ENCODE measurements around the gene PIMREG.

PIMREG gene

DNA sequence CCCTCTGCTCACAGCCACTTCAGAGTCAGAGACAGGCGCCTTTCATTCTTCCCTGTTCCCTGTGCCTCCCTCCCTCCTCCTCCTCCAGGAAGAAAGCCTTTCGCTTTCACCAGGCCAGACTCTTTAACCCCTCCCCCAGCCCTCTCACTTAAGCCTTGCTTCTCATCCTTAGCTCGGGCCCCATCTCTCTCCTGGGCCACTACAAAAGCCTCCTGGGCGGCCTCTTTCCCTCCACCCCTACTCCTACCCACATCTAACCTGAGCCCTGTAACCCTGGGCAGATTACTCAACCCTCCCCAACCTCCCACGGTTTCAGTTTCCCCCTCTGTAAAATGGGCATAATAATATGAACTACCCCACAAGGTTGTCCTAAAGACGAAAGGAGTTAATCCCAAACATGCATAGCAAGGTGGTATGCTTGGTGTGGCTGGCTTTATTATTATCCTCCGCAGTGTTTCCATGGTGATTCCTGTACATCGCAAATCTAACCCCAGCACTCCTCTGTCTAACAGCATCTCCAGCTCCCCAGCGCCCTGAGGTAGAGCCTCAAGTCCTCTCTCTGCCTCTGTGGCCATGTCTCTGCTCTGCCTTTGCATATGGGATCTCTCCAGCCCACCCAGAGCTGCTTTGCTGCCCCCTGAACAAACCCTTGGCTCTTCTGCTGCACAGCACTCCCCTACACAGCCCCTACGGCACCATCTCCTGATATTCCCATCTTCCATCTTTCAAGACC lies 17.7 kb downstream of the PIMREG start:
- WGBS (ENCODE audit: insufficient coverage, insufficient read length), result no CpG with 5 or more reads among the region's 10 CpGs
- Histone ChIP-seq H3K4me3 (ENCODE audit: low read length) (no peak overlapping the region), H3K27ac (ENCODE audit: low read length) (no peak overlapping the region), H3K9me3 (ENCODE audit: control insufficient read depth, insufficient read depth, low read length) (no peaks in the 10 kb centered on the region), H3K27me3 (ENCODE audit: control insufficient read depth, insufficient read depth, low read length) (no peaks in the 10 kb centered on the region), H3K36me3 (ENCODE audit: control insufficient read depth, insufficient read depth, low read length) (no peaks in the 10 kb centered on the region), H3K4me1 (ENCODE audit: control insufficient read depth, insufficient read depth, low read length) (peaks cover 11% of the 10 kb centered on the region)
- DNase-seq (ENCODE audit: low read depth, low spot score), result no peak

DNA sequence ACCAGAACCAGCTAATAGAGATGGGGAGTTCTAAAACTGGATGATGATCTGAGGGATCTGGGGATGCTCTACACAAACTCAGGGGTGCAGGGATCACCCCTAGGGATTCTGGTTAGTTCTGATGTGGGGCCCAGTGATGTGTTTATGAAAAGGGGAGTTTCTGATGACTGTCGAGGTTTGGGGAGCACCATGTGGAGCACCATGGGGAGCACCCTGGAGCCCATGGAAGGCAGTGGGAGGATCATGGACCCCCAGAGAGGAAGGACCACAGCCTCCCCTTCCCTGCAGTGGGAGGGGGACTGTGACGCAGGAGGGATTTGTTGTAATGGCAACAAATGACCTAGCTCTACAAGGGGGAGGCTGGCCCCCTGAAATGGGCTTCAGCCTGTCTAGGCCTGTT lies 18.4 kb downstream of the PIMREG start:
- Histone ChIP-seq H3K27me3 (ENCODE audit: control insufficient read depth, insufficient read depth, low read length) (no peaks in the 10 kb centered on the region), H3K36me3 (ENCODE audit: control insufficient read depth, insufficient read depth, low read length) (no peaks in the 10 kb centered on the region), H3K9me3 (ENCODE audit: control insufficient read depth, insufficient read depth, low read length) (no peaks in the 10 kb centered on the region), H3K4me3 (ENCODE audit: low read length) (no peak overlapping the region), H3K27ac (ENCODE audit: low read length) (no peak overlapping the region), H3K4me1 (ENCODE audit: control insufficient read depth, insufficient read depth, low read length) (peaks cover 11% of the 10 kb centered on the region)
- no CpG with 5 or more reads among the region's 2 CpGs for WGBS (ENCODE audit: insufficient coverage, insufficient read length)
- no peak for DNase-seq (ENCODE audit: low read depth, low spot score)

DNA sequence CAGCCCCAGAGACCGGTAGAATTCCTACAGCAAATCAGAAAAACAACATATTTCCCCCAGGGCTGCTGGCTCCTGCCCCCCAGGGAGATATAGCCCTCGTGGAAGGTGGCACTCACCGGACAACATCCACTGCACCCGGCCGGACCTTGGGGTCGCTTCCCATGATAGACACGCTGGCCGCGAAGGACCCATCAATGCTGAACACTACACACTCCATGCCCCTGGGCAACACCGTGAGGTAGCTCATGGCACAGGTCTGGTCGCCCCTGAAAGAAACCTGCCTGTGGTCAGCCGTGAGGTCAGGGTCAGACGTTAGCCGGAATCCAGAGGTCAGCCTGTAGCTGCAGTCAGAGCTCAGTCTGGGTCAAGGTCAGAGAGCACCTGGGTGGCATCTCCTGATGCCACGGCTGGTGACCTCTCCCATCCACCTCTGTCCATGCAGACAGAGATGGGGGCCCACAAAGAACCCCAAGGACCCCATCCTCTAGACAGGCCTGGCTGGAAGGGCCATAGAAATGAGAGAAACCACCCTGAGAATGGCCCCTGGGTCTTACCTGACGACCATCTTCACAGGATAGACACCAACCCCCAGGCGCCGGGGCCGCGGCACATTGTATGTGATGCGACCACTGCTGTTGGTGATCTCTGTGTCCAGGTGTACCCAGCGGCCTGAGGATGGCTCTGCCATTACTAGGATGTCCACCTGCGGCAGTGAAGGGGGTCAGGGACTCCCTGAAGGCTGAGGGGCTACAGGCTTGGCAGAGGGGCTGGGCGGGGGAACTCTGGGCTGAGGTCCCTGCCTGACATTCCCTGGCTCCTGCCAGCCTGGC lies 19.6 kb downstream of the PIMREG start:
- Histone ChIP-seq H3K4me1 (ENCODE audit: control insufficient read depth, insufficient read depth, low read length) (peaks cover 9% of the 10 kb centered on the region; the same call in 1 of the 2 replicates), H3K27ac (ENCODE audit: low read length) (no peak overlapping the region), H3K4me3 (ENCODE audit: low read length) (no peak overlapping the region), H3K36me3 (ENCODE audit: control insufficient read depth, insufficient read depth, low read length) (no peaks in the 10 kb centered on the region), H3K27me3 (ENCODE audit: control insufficient read depth, insufficient read depth, low read length) (no peaks in the 10 kb centered on the region), H3K9me3 (ENCODE audit: control insufficient read depth, insufficient read depth, low read length) (no peaks in the 10 kb centered on the region)
- no CpG with 5 or more reads among the region's 24 CpGs for WGBS (ENCODE audit: insufficient coverage, insufficient read length)
- no peak for DNase-seq (ENCODE audit: low read depth, low spot score)

DNA sequence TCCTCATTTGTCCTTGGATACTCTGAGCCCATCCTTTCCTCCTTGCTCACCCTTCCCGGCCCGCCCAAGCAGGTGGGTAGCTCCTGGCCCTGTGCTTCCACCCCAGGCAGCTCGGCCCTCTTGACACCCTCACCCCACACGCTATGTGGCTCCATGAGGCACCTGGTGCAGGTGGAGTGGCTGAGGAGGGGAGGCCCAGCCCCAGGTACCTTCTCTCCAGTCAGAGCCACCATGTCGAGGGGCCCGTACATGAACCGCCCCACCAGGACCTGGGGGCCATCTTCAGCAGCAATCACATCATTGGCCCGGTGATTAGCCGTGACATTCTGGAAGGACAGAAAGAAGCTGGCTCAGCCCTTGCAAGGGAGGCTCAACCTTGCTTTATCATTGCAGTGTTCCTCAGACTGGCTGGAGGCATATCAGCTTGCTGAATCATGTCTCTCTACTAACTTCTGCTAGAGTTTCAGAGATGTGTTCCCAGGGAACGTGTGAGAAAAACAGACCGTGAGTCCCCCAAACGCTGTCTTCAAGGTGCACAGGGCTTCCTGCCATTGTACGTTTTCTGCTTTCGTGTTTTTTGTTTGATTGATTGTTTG lies 20.3 kb downstream of the PIMREG start:
- H3K36me3 ChIP-seq (ENCODE audit: control insufficient read depth, insufficient read depth, low read length), result no peaks in the 10 kb centered on the region
- 100% methylated on average over 1 of the region's 14 CpGs for WGBS (ENCODE audit: insufficient coverage, insufficient read length)
- H3K9me3 ChIP-seq (ENCODE audit: control insufficient read depth, insufficient read depth, low read length), result no peaks in the 10 kb centered on the region
- H3K27me3 ChIP-seq (ENCODE audit: control insufficient read depth, insufficient read depth, low read length), result no peaks in the 10 kb centered on the region
- H3K27ac ChIP-seq (ENCODE audit: low read length), result no peak overlapping the region
- no peak overlapping the region for H3K4me3 ChIP-seq (ENCODE audit: low read length)
- no peak for DNase-seq (ENCODE audit: low read depth, low spot score)
- H3K4me1 ChIP-seq (ENCODE audit: control insufficient read depth, insufficient read depth, low read length), result peaks cover 8% of the 10 kb centered on the region; the same call in 1 of the 2 replicates

DNA sequence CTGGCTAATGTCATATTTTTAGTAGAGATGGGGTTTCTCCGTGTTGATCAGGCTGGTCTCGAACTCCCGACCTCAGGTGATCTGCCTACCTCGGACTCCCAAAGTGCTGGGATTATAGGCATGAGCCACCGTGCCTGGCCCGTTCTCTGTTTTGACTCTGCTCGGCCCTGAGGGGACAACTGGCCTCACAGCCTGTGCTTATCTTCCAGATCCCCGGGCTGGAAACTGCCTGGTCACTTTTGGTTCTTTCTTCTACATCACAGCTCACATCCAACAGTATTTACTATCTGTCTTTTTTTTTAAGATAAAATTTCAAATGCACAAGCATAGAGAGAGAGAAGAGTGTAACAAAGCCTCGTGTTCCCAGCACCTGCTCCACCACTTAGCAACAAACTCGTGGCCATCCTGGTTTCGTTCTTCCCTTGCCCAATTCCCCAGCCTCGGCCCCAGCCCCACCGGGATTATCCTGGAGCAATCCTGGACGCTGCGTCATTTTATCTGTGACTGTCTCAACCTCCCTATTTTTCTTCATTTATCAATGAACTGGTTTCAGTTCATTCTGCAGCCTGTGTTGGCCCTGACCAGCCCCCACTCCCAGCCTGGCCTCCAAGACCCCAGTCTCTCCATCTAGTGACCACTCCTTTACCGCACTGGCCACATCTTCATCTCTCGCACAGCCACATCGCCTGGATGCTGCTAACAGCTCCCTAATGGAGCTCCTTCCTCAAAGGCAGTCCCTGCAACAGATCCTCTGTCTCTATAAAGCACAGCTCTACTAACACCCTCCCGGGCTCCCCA lies 21.1 kb downstream of the PIMREG start:
- Histone ChIP-seq H3K36me3 (ENCODE audit: control insufficient read depth, insufficient read depth, low read length) (no peaks in the 10 kb centered on the region; the same call in 1 of the 2 replicates), H3K9me3 (ENCODE audit: control insufficient read depth, insufficient read depth, low read length) (no peaks in the 10 kb centered on the region), H3K4me3 (ENCODE audit: low read length) (no peak overlapping the region), H3K4me1 (ENCODE audit: control insufficient read depth, insufficient read depth, low read length) (peaks cover 8% of the 10 kb centered on the region; the same call in 1 of the 2 replicates), H3K27ac (ENCODE audit: low read length) (no peak overlapping the region), H3K27me3 (ENCODE audit: control insufficient read depth, insufficient read depth, low read length) (no peaks in the 10 kb centered on the region)
- no CpG with 5 or more reads among the region's 19 CpGs for WGBS (ENCODE audit: insufficient coverage, insufficient read length)
- no peak for DNase-seq (ENCODE audit: low read depth, low spot score)

DNA sequence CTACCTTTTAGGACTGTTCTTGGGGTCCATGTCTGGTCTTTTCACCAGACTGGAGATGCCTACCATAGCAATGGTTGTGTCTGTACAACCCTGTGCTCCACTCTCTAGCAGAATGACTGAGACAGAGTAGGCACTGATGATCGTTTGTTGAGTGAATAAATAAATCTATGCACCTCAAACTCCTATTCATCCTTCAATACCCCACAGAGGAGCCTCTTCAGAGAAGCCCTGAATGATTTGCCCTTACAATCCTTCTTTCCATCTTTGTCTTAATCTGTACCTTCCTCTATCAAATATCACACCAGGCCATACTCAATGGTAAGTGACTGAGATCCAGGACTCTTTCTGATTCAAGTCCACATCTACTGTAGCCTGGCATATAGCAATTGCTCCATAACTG lies 23.3 kb downstream of the PIMREG start:
- Histone ChIP-seq H3K4me3 (ENCODE audit: low read length) (no peak overlapping the region), H3K36me3 (ENCODE audit: control insufficient read depth, insufficient read depth, low read length) (no peaks in the 10 kb centered on the region; the same call in 1 of the 2 replicates), H3K27ac (ENCODE audit: low read length) (no peak overlapping the region), H3K4me1 (ENCODE audit: control insufficient read depth, insufficient read depth, low read length) (no peaks in the 10 kb centered on the region; the same call in 1 of the 2 replicates), H3K27me3 (ENCODE audit: control insufficient read depth, insufficient read depth, low read length) (no peaks in the 10 kb centered on the region), H3K9me3 (ENCODE audit: control insufficient read depth, insufficient read depth, low read length) (no peaks in the 10 kb centered on the region)
- DNase-seq (ENCODE audit: low read depth, low spot score), result no peak
- no CpG with 5 or more reads among the region's 1 CpG for WGBS (ENCODE audit: insufficient coverage, insufficient read length)

DNA sequence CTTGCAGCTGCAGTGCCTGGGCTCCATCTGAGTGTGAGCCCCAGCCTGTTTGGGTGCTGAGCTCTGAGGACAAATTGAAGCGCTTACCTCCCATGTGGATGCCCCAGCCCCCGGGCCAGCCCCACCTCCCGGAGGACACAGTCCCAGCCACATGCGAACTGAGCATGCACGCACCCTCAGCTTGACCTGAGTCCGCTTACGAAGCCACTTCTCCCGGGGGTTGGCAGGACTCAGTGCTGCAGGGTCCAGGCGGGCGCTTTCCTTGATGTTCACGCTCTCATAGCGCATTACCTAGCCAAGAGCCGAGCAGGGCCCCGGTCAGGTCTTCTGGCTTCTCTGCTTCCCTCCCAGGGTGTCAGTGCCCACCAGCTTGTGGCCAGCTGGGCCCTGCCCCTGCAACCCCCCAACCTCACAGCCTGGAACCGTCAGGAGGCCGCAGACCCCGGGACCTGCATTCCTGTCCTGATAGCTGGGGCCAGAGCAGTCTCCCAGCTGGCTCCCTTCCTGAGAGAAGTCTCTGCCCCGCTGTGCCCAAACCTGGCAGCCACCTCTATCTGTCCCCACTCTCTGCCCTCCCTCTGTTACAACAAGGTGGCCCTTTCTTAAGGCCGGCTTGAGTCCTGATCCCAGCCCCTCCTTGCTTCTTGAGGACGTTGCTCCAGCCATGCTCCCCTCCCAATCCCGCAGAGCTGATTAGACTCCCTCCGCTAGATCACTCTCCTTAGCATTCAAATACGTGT lies 24.0 kb downstream of the PIMREG start:
- no peak overlapping the region for H3K4me3 ChIP-seq (ENCODE audit: low read length)
- no CpG with 5 or more reads among the region's 23 CpGs for WGBS (ENCODE audit: insufficient coverage, insufficient read length)
- no peak overlapping the region for H3K27ac ChIP-seq (ENCODE audit: low read length)
- no peaks in the 10 kb centered on the region for H3K27me3 ChIP-seq (ENCODE audit: control insufficient read depth, insufficient read depth, low read length)
- no peak for DNase-seq (ENCODE audit: low read depth, low spot score)
- H3K9me3 ChIP-seq (ENCODE audit: control insufficient read depth, insufficient read depth, low read length), result no peaks in the 10 kb centered on the region
- no peaks in the 10 kb centered on the region; the same call in 1 of the 2 replicates for H3K4me1 ChIP-seq (ENCODE audit: control insufficient read depth, insufficient read depth, low read length)
- no peaks in the 10 kb centered on the region; the same call in 1 of the 2 replicates for H3K36me3 ChIP-seq (ENCODE audit: control insufficient read depth, insufficient read depth, low read length)

DNA sequence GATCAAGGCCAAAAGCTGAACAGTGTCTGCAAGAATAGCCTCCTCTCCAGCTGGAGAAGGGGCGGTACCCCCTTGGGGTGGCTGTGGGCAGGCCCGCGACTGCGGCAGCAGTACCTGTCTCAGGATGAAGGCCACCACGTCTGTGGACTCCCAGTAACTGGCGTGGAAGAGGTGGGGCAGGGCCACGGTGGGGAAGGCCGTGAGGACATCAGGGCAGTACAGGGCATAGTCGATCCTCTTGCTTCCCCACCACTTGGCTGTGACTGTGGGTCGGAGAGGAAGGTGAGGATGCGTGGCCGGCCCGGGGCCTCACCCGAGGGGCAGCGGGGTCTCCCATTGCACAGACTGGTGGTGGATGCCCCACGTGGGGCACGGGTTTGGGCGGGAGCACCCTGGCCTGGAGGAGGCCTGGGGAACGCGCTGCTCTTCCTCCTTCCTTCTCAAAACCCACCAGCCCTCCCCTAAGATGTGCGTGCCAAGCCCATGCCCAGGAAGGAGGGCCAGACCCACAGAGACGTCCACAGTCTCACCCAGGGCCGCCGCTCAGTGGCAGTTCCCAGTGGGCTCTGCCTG lies 26.0 kb downstream of the PIMREG start:
- WGBS (ENCODE audit: insufficient coverage, insufficient read length), result no CpG with 5 or more reads among the region's 24 CpGs
- no peak overlapping the region for H3K4me3 ChIP-seq (ENCODE audit: low read length)
- no peak overlapping the region for H3K27ac ChIP-seq (ENCODE audit: low read length)

DNA sequence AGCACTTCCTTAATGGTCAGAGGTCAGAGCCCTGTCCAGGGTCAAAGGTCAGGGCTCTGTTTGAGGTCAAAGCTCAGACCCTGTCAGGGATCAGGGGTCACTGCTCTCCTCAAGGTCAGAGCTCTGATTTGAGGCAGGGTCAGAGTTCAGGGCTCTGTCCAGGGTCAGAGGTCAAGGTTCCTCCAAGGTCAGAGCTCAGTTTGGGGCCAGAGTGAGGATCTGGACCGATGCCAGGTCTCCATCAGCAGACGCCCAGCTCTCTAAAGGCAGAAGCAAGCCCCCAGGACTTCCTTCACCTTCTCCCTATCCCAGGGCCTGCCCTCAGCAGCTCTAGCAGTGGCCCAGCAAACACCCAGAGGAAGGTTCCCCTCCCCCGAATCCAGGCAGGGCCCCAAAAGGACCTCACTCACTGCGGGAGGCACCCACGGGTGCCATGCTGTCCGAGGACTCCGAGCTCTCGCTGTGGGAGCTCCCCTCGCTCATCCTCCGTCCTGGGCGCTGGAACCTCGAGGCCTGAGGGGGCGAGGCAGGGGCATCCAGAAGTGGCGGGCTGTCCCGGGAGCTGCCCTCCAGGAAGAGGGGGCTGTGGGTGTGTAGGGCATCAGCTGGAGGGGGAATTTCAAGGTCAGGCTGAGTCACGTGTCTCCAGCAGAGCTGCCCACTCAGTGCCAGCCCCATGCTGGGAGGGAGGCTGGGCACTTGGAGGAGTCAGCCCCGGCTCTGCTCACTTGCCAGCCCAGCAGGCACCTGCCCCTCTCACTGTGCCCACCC lies 26.7 kb downstream of the PIMREG start:
- Histone ChIP-seq H3K36me3 (ENCODE audit: control insufficient read depth, insufficient read depth, low read length) (no peaks in the 10 kb centered on the region; the same call in 1 of the 2 replicates), H3K4me3 (ENCODE audit: low read length) (no peak overlapping the region), H3K4me1 (ENCODE audit: control insufficient read depth, insufficient read depth, low read length) (no peaks in the 10 kb centered on the region; the same call in 1 of the 2 replicates), H3K27me3 (ENCODE audit: control insufficient read depth, insufficient read depth, low read length) (no peaks in the 10 kb centered on the region), H3K9me3 (ENCODE audit: control insufficient read depth, insufficient read depth, low read length) (no peaks in the 10 kb centered on the region), H3K27ac (ENCODE audit: low read length) (no peak overlapping the region)
- no CpG with 5 or more reads among the region's 17 CpGs for WGBS (ENCODE audit: insufficient coverage, insufficient read length)
- DNase-seq (ENCODE audit: low read depth, low spot score), result no peak

More for the DNA sequence above, 26.0 kb downstream of the PIMREG start:
- H3K27me3 ChIP-seq (ENCODE audit: control insufficient read depth, insufficient read depth, low read length), result no peaks in the 10 kb centered on the region
- no peak for DNase-seq (ENCODE audit: low read depth, low spot score)
- no peaks in the 10 kb centered on the region; the same call in 1 of the 2 replicates for H3K4me1 ChIP-seq (ENCODE audit: control insufficient read depth, insufficient read depth, low read length)
- no peaks in the 10 kb centered on the region; the same call in 1 of the 2 replicates for H3K36me3 ChIP-seq (ENCODE audit: control insufficient read depth, insufficient read depth, low read length)
- H3K9me3 ChIP-seq (ENCODE audit: control insufficient read depth, insufficient read depth, low read length), result no peaks in the 10 kb centered on the region
